Liver (tissue), 9 donors: Measurements from ENCODE around the gene CLIC6. TPM values are rescaled to one million over a fixed set of nuclear protein-coding genes. Genes with fewer than 3 reads are reported as not detected.

ENCODE experiments used
- DNase-seq: peaks from one replicate; pipeline ENCODE4 v3.0.0-alpha.2; 2017; ENCODE audit warnings: low spot score
- H3K27ac ChIP-seq, 2 donors: one replicate each; pipeline ENCODE4 v1.7.0; 2013; ENCODE audit warnings: inconsistent platforms in 2 of 2, low read length in 2 of 2, control low read depth in 1 of 2, low read depth in 1 of 2, mild to moderate bottlenecking in 1 of 2
- H3K27me3 ChIP-seq, 4 donors: one replicate each; pipeline versions ENCODE4 v1.6.1 to v1.7.0; 2013; ENCODE audit warnings: low read length in 3 of 4, inconsistent platforms in 1 of 4, mild to moderate bottlenecking in 1 of 4, moderate library complexity in 1 of 4; ENCODE audit not compliant: control insufficient read depth in 4 of 4, insufficient read depth in 4 of 4
- H3K36me3 ChIP-seq, 4 donors: one replicate each; pipeline versions ENCODE4 v1.6.1 to v1.7.0; 2013; ENCODE audit warnings: low read length in 3 of 4, mild to moderate bottlenecking in 3 of 4, low read depth in 1 of 4, moderate library complexity in 1 of 4; ENCODE audit not compliant: control insufficient read depth in 4 of 4, insufficient read depth in 3 of 4
- H3K4me1 ChIP-seq, 4 donors: one replicate each; pipeline versions ENCODE4 v1.6.1 to v1.7.0; 2013; ENCODE audit warnings: low read length in 3 of 4, mild to moderate bottlenecking in 3 of 4, moderate library complexity in 1 of 4; ENCODE audit not compliant: control insufficient read depth in 4 of 4, insufficient read depth in 4 of 4
- H3K4me3 ChIP-seq, 3 donors: one replicate each; pipeline versions ENCODE4 v1.6.1 to v1.7.0; 2013; ENCODE audit warnings: low read length in 3 of 3, control low read depth in 1 of 3, low read depth in 1 of 3, mild to moderate bottlenecking in 1 of 3
- H3K9ac ChIP-seq, 2 donors: one replicate each; pipeline ENCODE4 v1.7.0; 2013; ENCODE audit warnings: low read length in 2 of 2, mild to moderate bottlenecking in 2 of 2, moderate library complexity in 2 of 2, control low read depth in 1 of 2, low read depth in 1 of 2
- H3K9me3 ChIP-seq, 4 donors: one replicate each; pipeline versions ENCODE4 v1.6.1 to v1.7.0; 2013; ENCODE audit warnings: low read length in 3 of 4; ENCODE audit not compliant: control insufficient read depth in 4 of 4
- ATF3 ChIP-seq: IDR thresholded peaks from 2 replicates; pipeline ENCODE4 v1.6.1; 2016; ENCODE audit warnings: antibody characterized with exemption
- CTCF ChIP-seq: fragments of 150-350 bp; IDR thresholded peaks from 2 replicates; pipeline ENCODE4 v1.5.1; 2017; ENCODE audit warnings: improper control_type of control experiment, low read depth, low read length; ENCODE audit not compliant: missing input control
- EGR1 ChIP-seq, 2 donors: IDR thresholded peaks; 2 replicates each; pipeline ENCODE4 v1.6.1; 2016 to 2018; ENCODE audit warnings: antibody characterized with exemption in 2 of 2, low read depth in 2 of 2
- FOXA1 ChIP-seq: IDR thresholded peaks from 2 replicates; pipeline ENCODE4 v1.6.1; 2016; ENCODE audit warnings: antibody characterized with exemption
- FOXA2 ChIP-seq: IDR thresholded peaks from 2 replicates; pipeline ENCODE4 v1.6.1; 2016; ENCODE audit warnings: antibody characterized with exemption
- GABPA ChIP-seq, 2 donors: IDR thresholded peaks in 1 of 2; conservative IDR thresholded peaks in 1 of 2; 2 replicates each; pipeline ENCODE4 v1.6.1; 2016; ENCODE audit warnings: antibody characterized with exemption in 2 of 2, mild to moderate bottlenecking in 1 of 2, moderate library complexity in 1 of 2
- HNF4A ChIP-seq, 2 donors: conservative IDR thresholded peaks; 2 replicates each; pipeline ENCODE4 v1.6.1; 2016; ENCODE audit warnings: antibody characterized with exemption in 2 of 2, mild to moderate bottlenecking in 2 of 2
- HNF4G ChIP-seq: IDR thresholded peaks from 2 replicates; pipeline ENCODE4 v1.6.1; 2016; ENCODE audit warnings: antibody characterized with exemption
- JUND ChIP-seq, 2 donors: IDR thresholded peaks; 2 replicates each; pipeline ENCODE4 v1.6.1; 2016; ENCODE audit warnings: antibody characterized with exemption in 2 of 2
- NR2F2 ChIP-seq: IDR thresholded peaks from 2 replicates; pipeline ENCODE4 v1.6.1; 2016; ENCODE audit warnings: antibody characterized with exemption
- RAD21 ChIP-seq, 2 donors: IDR thresholded peaks; 2 replicates each; pipeline ENCODE4 v1.6.1; 2016; ENCODE audit warnings: antibody characterized with exemption in 2 of 2, mild to moderate bottlenecking in 2 of 2
- REST ChIP-seq: IDR thresholded peaks from 2 replicates; pipeline ENCODE4 v1.6.1; 2016; ENCODE audit warnings: antibody characterized with exemption, mild to moderate bottlenecking
- RXRA ChIP-seq, 2 donors: IDR thresholded peaks; 2 replicates each; pipeline ENCODE4 v1.6.1; 2017 to 2018; ENCODE audit warnings: antibody characterized with exemption in 2 of 2, mild to moderate bottlenecking in 1 of 2
- SP1 ChIP-seq: IDR thresholded peaks from 2 replicates; pipeline ENCODE4 v1.6.1; 2018; ENCODE audit warnings: antibody characterized with exemption, mild to moderate bottlenecking
- TAF1 ChIP-seq: conservative IDR thresholded peaks from 2 replicates; pipeline ENCODE4 v1.6.1; 2016; ENCODE audit warnings: antibody characterized with exemption, mild to moderate bottlenecking
- YY1 ChIP-seq: IDR thresholded peaks from 2 replicates; pipeline ENCODE4 v1.6.1; 2016; ENCODE audit warnings: antibody characterized with exemption, mild to moderate bottlenecking
- ZBTB33 ChIP-seq: IDR thresholded peaks from 2 replicates; pipeline ENCODE4 v1.6.1; 2016; ENCODE audit warnings: antibody characterized with exemption
- WGBS: extraction: QIAGEN DNeasy Blood & Tissue Kit; methylation state at CpG from one replicate; pipeline ENCODE4 v1.1.7; 2013; 5-methylcytosine and 5-hydroxymethylcytosine counted together
- polyA plus RNA-seq, 2 donors: library from polyadenylated mRNA; stranded (reverse) in 1 of 2; unstranded in 1 of 2; fragments of 200-250 nt in 1 of 2; fragments of >200 nt in 1 of 2; fragmentation: Nextera tagmentation in 1 of 2; extraction: Ambion mirVana in 1 of 2; gene quantifications; one replicate each; pipeline versions ENCODE4 v1.2.1 to v1.2.3, GENCODE V29; 2013 to 2015
- total RNA-seq, 2 donors: library from RNA; depleted of rRNA; stranded (reverse); fragments of >200 nt; gene quantifications; one replicate each; pipeline ENCODE4 v1.2.3, GENCODE V29; 2014
- TF ChIP-seq, protein P1 (sequence below): IDR thresholded peaks from 2 replicates; pipeline ENCODE4 v1.6.1; 2016; ENCODE audit warnings: antibody characterized with exemption
- donor health status: healthy.
- donor health status: healthy.
- donor health status: healthy.
- donor health status: healthy.
- donor health status: healthy.

The CLIC6 gene
- total and polyA plus RNA-seq, 4 donors: 0.05 to 0.59 (median 0.23) TPM

- DNase-seq: no peak
- peaks cover 2 to 14% (median 7%) of the 10 kb centered on the region in 4 donors for H3K4me1 ChIP-seq
- peaks cover 4 to 10% (median 5%) of the 10 kb centered on the region in 4 donors for H3K27me3 ChIP-seq
- TF ChIP-seq YY1 (no peak), HNF4G (no peak), RAD21 (IDR thresholded peaks at IDR 0.05) (no peak), CTCF (no peak), RXRA (IDR thresholded peaks at IDR 0.05) (no peak), SP1 (no peak), EGR1 (IDR thresholded peaks at IDR 0.05; ENCODE audit: low read depth in 2 of 2) (no peak), ZBTB33 (no peak), HNF4A (conservative IDR thresholded peaks at IDR 0.05) (no peak), FOXA1 (no peak)
- TF ChIP-seq, protein P1, sequence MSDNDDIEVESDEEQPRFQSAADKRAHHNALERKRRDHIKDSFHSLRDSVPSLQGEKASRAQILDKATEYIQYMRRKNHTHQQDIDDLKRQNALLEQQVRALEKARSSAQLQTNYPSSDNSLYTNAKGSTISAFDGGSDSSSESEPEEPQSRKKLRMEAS: no peak
- WGBS: 9% methylated on average over 8 of the region's 8 CpGs
- no peak overlapping the region for H3K9ac ChIP-seq
- no peaks in the 10 kb centered on the region for H3K9me3 ChIP-seq
- H3K4me3 ChIP-seq: no peak overlapping the region
- no peaks in the 10 kb centered on the region for H3K36me3 ChIP-seq
- H3K27ac ChIP-seq: no peak overlapping the region
These were observed 2.2 kb downstream of the CLIC6 start for GRCh38 chr21:34670962-34671348.

GRCh38 chr21:34671462-34671861 is 2.7 kb downstream of the CLIC6 start:
- Histone ChIP-seq H3K27ac (no peak overlapping the region), H3K9me3 (no peaks in the 10 kb centered on the region), H3K27me3 (peaks cover 4 to 11% (median 5%) of the 10 kb centered on the region in 4 donors), H3K36me3 (no peaks in the 10 kb centered on the region), H3K9ac (no peak overlapping the region), H3K4me3 (no peak overlapping the region), H3K4me1 (peaks cover 2 to 14% (median 7%) of the 10 kb centered on the region in 4 donors)
- TF ChIP-seq, protein P1: no peak
- TF ChIP-seq EGR1 (IDR thresholded peaks at IDR 0.05; ENCODE audit: low read depth in 2 of 2) (no peak), FOXA2 (no peak), SP1 (no peak), ATF3 (no peak), GABPA (IDR thresholded peaks at IDR 0.05 in 1 of 2, conservative IDR thresholded peaks at IDR 0.05 in 1 of 2) (no peak), JUND (IDR thresholded peaks at IDR 0.05) (no peak), NR2F2 (no peak), TAF1 (no peak), YY1 (no peak), HNF4G (no peak), RAD21 (IDR thresholded peaks at IDR 0.05) (no peak), RXRA (IDR thresholded peaks at IDR 0.05) (no peak), REST (no peak), HNF4A (conservative IDR thresholded peaks at IDR 0.05) (no peak), ZBTB33 (no peak)
- WGBS: 79% methylated on average over 1 of the region's 1 CpG
- DNase-seq: no peak
